Kidney (tissue), 14 donors: ENCODE data around the gene GALNT9. TPM values are rescaled to one million over a fixed set of nuclear protein-coding genes. Genes with fewer than 3 reads are reported as not detected.

Source experiments
- DNase-seq, 5 donors: peaks; one replicate each; pipeline ENCODE4 v3.0.0-alpha.2; 2013 to 2020
- FAIRE-seq: peaks from 2 replicates; lab custom pipeline; 2012; peaks lifted over from hg19 to GRCh38; lab: Jason Lieb, UNC
- H3K27ac ChIP-seq, 2 donors: one replicate each; pipeline ENCODE4 v1.7.0; 2013; ENCODE audit warnings: low read depth in 2 of 2, low read length in 2 of 2, inconsistent platforms in 1 of 2
- H3K27me3 ChIP-seq: one replicate; pipeline ENCODE4 v1.7.1; 2013; ENCODE audit warnings: low read length, inconsistent platforms; ENCODE audit not compliant: control insufficient read depth, insufficient read depth
- H3K36me3 ChIP-seq, 3 donors: one replicate each; pipeline versions ENCODE4 v1.7.0 to v1.7.1; 2013; ENCODE audit warnings: low read length in 3 of 3, control low read depth in 1 of 3, inconsistent platforms in 1 of 3; ENCODE audit not compliant: insufficient read depth in 3 of 3, control insufficient read depth in 2 of 3
- H3K4me1 ChIP-seq, 3 donors: one replicate each; pipeline versions ENCODE4 v1.7.0 to v1.7.1; 2013; ENCODE audit warnings: low read length in 3 of 3, inconsistent platforms in 1 of 3, low read depth in 1 of 3; ENCODE audit not compliant: control insufficient read depth in 2 of 3, insufficient read depth in 2 of 3
- H3K4me3 ChIP-seq, 3 donors: one replicate each; pipeline versions ENCODE4 v1.7.0 to v1.8.1; 2013; ENCODE audit warnings: low read length in 3 of 3, control low read depth in 1 of 3, inconsistent platforms in 1 of 3
- H3K9ac ChIP-seq, 3 donors: one replicate each; pipeline versions ENCODE4 v1.7.0 to v1.7.1; 2013; ENCODE audit warnings: low read length in 3 of 3, control low read depth in 1 of 3, inconsistent platforms in 1 of 3
- H3K9me3 ChIP-seq, 3 donors: one replicate each; pipeline versions ENCODE4 v1.7.0 to v1.7.1; 2013; ENCODE audit warnings: low read length in 3 of 3, control low read depth in 1 of 3, inconsistent platforms in 1 of 3; ENCODE audit not compliant: control insufficient read depth in 2 of 3, insufficient read depth in 1 of 3
- CTCF ChIP-seq: IDR thresholded peaks from 3 replicates; pipeline ENCODE4 v1.5.1; 2012; ENCODE audit warnings: mild to moderate bottlenecking, moderate library complexity, borderline replicate concordance; ENCODE audit not compliant: insufficient read depth; ENCODE audit errors: extremely low read depth
- intact Hi-C: fragments of 100-400 bp; cut with DNase I; formaldehyde crosslinking; loops from one replicate; pipeline ENCODE4 v1.11.1; 2022
- polyA plus RNA-seq: library from polyadenylated mRNA; stranded (reverse); fragments of 350-450 nt; fragmentation: Illumina TruSeq; extraction: RNeasy Lipid Tissue Mini Kit (QIAGEN cat#74804); gene quantifications from one replicate; pipeline ENCODE4 v1.2.3, GENCODE V29; 2014; ENCODE audit warnings: low read depth, low replicate concordance; ENCODE audit not compliant: insufficient read depth
- total RNA-seq: library from RNA; stranded (reverse); fragmentation: NEBNext Ultra II Directional; extraction: Animal tissue kit (Norgen Biotek cat#: 25700); gene quantifications from one replicate; pipeline ENCODE4 v1.2.1, GENCODE V29; 2021
- donor health status: control.
- donor health status: control.
- donor health status: control.
- donor health status: control.
- donor health status: control.
- donor health status: DM: yes; HTN: yes; CAD: no.
- donor health status: Normal renal cell carcinoma (clear cell type).

The GALNT9 gene
- total and polyA plus RNA-seq, 2 donors from 2014 or later = 4.8 to 20.7 TPM

- no peaks in the 10 kb centered on the region for H3K27me3 ChIP-seq
- FAIRE-seq (no peak), DNase-seq (peak in 1 of 5 donors; percentile 8)
- no peak overlapping the region for H3K27ac ChIP-seq
- intact Hi-C loops = no loop called here
- peaks cover 0 to 3% (median 0%) of the 10 kb centered on the region in 3 donors for H3K4me1 ChIP-seq
- no peak overlapping the region for H3K9ac ChIP-seq
- H3K4me3 ChIP-seq = no peak overlapping the region
- H3K9me3 ChIP-seq = peaks cover 0 to 2% (median 0%) of the 10 kb centered on the region in 3 donors
- no peaks in the 10 kb centered on the region for H3K36me3 ChIP-seq
- TF ChIP-seq CTCF = no peak
Observed at GRCh38 chr12:132226604-132227003, 102.8 kb downstream of the GALNT9 start.

GRCh38 chr12:132225214-132225613 is 104.2 kb downstream of the GALNT9 start:
- intact Hi-C loops = no loop called here
- H3K36me3 ChIP-seq = no peaks in the 10 kb centered on the region
- H3K9ac ChIP-seq = no peak overlapping the region
- peaks cover 0 to 2% (median 0%) of the 10 kb centered on the region in 3 donors for H3K9me3 ChIP-seq
- H3K27ac ChIP-seq = no peak overlapping the region
- H3K4me3 ChIP-seq = no peak overlapping the region
- TF ChIP-seq CTCF = no peak
- DNase-seq (peak in 1 of 5 donors; percentile 1), FAIRE-seq (no peak)
- H3K4me1 ChIP-seq = peaks cover 0 to 3% (median 0%) of the 10 kb centered on the region in 3 donors
- H3K27me3 ChIP-seq = no peaks in the 10 kb centered on the region

GRCh38 chr12:132224484-132224883 is 104.9 kb downstream of the GALNT9 start:
- Histone ChIP-seq H3K9me3 (peaks cover 0 to 2% (median 0%) of the 10 kb centered on the region in 3 donors), H3K27ac (no peak overlapping the region), H3K9ac (no peak overlapping the region), H3K27me3 (no peaks in the 10 kb centered on the region), H3K36me3 (no peaks in the 10 kb centered on the region), H3K4me1 (peaks cover 0 to 3% (median 0%) of the 10 kb centered on the region in 3 donors), H3K4me3 (no peak overlapping the region)
- no peak for FAIRE-seq
- TF ChIP-seq CTCF = no peak
- intact Hi-C loops = no loop called here
- peak in 1 of 5 donors; percentile 9 for DNase-seq

GRCh38 chr12:132222808-132223173 is 106.6 kb downstream of the GALNT9 start:
- H3K4me1 ChIP-seq = peaks cover 0 to 3% (median 0%) of the 10 kb centered on the region in 3 donors
- no peaks in the 10 kb centered on the region for H3K27me3 ChIP-seq
- TF ChIP-seq CTCF = no peak
- H3K36me3 ChIP-seq = no peaks in the 10 kb centered on the region
- no peak for DNase-seq
- H3K4me3 ChIP-seq = no peak overlapping the region
- no peak for FAIRE-seq
- H3K9me3 ChIP-seq = peaks cover 0 to 2% (median 0%) of the 10 kb centered on the region in 3 donors
- no peak overlapping the region for H3K27ac ChIP-seq
- intact Hi-C loops = no loop called here
- H3K9ac ChIP-seq = no peak overlapping the region
